ENCODE results near the gene HBG2.

DNA sequence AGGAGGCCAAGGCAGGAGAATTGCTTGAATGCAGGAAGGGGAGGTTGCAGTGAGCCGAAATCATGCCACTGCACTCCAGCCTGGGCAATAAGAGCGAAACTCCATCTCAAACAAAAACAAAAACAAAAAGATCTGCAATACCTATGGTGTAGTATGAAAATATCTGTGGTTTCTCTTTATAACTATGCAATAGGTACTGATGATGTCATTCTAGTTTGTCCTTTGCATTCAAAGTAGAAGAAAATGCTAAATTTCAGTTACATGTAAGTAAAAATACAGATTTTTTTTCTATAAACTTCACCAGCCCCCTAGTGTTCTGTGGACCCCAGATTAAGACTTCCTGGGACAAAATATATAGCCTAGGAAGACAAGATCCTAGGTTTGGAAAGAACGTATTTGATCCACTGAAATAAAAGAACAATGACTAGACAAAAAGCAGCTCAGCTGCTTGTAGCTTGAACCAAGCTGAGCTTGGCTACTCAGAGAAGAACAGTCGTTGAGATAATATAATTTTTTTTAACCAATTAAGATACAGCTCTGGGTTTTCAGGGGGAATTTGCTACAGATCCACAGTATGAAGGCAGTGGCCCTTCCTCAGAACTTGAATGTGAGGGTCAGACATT, 17.9 kb upstream of the HBG2 start:
- TF ChIP-seq CTCF (IDR thresholded peaks at IDR 0.05), result no peak
- no peak for TF ChIP-seq E2F5 (CRISPR knock-in tag; IDR thresholded peaks at IDR 0.05)
